ENCODE results near the gene DCDC2B. TPM values are rescaled to one million over a fixed set of nuclear protein-coding genes. Genes with fewer than 3 reads are reported as not detected.
A peak's percentile ranks its signal among the peaks of the same experiment; 100 is the strongest.
"Not testable (repeated sequence)": the region's sequence is repeated elsewhere in the genome, so short reads cannot be mapped to it uniquely, and the experiment has no call there.

DCDC2B gene
- total RNA-seq, 1 donor from 2014 or later, result not detected

DNA sequence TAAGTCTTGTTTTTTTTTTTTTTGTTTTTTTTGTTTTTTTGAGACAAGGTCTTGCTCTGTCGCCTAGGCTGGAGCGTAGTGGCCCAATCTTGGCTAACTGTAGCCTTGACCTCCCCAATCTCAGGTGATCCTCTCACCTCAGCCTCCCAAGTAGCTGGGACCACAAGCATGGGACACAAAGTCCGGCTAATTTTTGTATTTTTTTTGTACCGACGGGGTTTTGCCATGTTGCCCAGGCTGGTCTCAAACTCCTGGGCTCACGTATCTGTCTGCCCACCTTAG is 48.3 kb downstream of the DCDC2B start:
- TF ChIP-seq, protein P1, sequence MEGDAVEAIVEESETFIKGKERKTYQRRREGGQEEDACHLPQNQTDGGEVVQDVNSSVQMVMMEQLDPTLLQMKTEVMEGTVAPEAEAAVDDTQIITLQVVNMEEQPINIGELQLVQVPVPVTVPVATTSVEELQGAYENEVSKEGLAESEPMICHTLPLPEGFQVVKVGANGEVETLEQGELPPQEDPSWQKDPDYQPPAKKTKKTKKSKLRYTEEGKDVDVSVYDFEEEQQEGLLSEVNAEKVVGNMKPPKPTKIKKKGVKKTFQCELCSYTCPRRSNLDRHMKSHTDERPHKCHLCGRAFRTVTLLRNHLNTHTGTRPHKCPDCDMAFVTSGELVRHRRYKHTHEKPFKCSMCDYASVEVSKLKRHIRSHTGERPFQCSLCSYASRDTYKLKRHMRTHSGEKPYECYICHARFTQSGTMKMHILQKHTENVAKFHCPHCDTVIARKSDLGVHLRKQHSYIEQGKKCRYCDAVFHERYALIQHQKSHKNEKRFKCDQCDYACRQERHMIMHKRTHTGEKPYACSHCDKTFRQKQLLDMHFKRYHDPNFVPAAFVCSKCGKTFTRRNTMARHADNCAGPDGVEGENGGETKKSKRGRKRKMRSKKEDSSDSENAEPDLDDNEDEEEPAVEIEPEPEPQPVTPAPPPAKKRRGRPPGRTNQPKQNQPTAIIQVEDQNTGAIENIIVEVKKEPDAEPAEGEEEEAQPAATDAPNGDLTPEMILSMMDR (IDR thresholded peaks at IDR 0.05), result no peak
- Mint-ChIP-seq H3K4me3 (no peak overlapping the region), H3K4me1 (peaks cover 46% of the 10 kb centered on the region), H3K27me3 (no peaks in the 10 kb centered on the region), H3K9me3 (no peaks in the 10 kb centered on the region), H3K27ac (no peak overlapping the region), H3K36me3 (ENCODE audit: low read depth) (peaks cover 2% of the 10 kb centered on the region)
- ChIA-PET POLR2A (interaction anchor here (1.1 to 2.7 kb wide), 3 partner anchors 16 to 34 kb away, joined by 3 to 21 read pairs (median 4); partner anchors contain the start of gene HDAC1), CTCF (interaction anchor here (1.9 kb wide), 1 partner anchor 9 kb away, joined by 8 read pairs; no protein-coding TSS in a partner anchor)
- no peak for ATAC-seq (ENCODE audit: low read depth)
- intact Hi-C loops (cut with micrococcal nuclease), result no loop called here
- DNase-seq, result no peak

DNA sequence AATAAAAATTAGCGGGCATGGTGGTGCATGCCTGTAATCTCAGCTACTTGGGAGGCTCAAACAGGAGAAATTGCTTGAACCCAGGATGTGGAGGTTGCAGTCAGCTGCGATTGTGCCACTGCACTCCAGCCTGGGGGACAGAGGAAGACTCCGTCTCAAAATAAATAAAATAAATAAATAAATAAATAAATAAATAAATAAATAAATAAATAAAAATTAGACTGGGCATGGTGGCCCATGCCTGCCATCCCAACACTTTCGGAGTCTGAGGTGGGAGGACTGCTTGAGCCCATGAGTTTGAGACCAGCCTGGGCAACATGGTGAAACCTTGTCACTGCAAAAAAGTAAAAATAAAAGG is 54.3 kb downstream of the DCDC2B start:
- intact Hi-C loops (cut with micrococcal nuclease); H3K27ac Mint-ChIP-seq; H3K9me3 Mint-ChIP-seq; DNase-seq; ATAC-seq (ENCODE audit: low read depth); H3K4me3 Mint-ChIP-seq; H3K36me3 Mint-ChIP-seq (ENCODE audit: low read depth); H3K27me3 Mint-ChIP-seq; CTCF ChIA-PET: not testable (repeated sequence)
- POLR2A ChIA-PET, result interaction anchor here (4.3 kb wide), 1 partner anchor 13 kb away, joined by 31 read pairs; the partner anchor contains the start of gene LCK
- H3K4me1 Mint-ChIP-seq, result peaks cover 34% of the 10 kb centered on the region

DNA sequence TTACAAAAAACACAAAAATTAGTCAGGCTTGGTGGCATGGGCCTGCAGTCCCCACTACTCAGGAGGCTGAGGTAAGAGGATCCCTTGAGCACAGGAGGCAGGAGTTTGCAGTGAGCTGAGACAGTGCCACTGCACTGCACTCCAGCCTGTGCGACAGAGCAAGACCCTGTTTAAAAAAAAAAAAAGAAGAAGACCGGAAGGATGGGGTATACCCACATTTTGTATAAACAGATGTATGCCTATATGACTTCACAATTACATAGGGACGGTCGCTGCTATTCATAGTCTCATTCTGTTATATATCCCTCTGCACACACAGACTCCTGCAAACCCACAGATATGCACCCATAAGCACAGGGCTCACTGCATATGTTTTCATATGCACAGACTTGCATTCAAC is 54.9 kb downstream of the DCDC2B start:
- no peaks in the 10 kb centered on the region for H3K9me3 Mint-ChIP-seq
- POLR2A ChIA-PET, result interaction anchor here (1.9 to 4.3 kb wide), 2 partner anchors 13 to 28 kb away, joined by 8 to 31 read pairs; partner anchors contain the start of genes HDAC1 and LCK
- intact Hi-C loops (cut with micrococcal nuclease), result loop anchor here (2.0 kb wide), 1 partner anchor 13 kb away; the partner anchor contains the start of gene LCK
- peaks cover 34% of the 10 kb centered on the region for H3K4me1 Mint-ChIP-seq
- H3K27ac Mint-ChIP-seq, result no peak overlapping the region
- TF ChIP-seq, protein P1 (IDR thresholded peaks at IDR 0.05), result no peak
- peaks cover 2% of the 10 kb centered on the region for H3K36me3 Mint-ChIP-seq (ENCODE audit: low read depth)
- H3K27me3 Mint-ChIP-seq, result no peaks in the 10 kb centered on the region
- peak overlapping the region; percentile 1 for H3K4me3 Mint-ChIP-seq
- ATAC-seq (ENCODE audit: low read depth) (peak; percentile 85), DNase-seq (no peak)
- CTCF ChIA-PET, result no interaction called here

Other genes starting within 250 kb of the DCDC2B start
- 146 and 152 TPM in 2 replicates for gene KHDRBS1, start 195.2 kb upstream of the DCDC2B start, total RNA-seq
- gene TMEM39B, start 136.2 kb upstream of the DCDC2B start, total RNA-seq, result 23.1 and 23.8 TPM in 2 replicates
- 58.7 and 60.3 TPM in 2 replicates for gene KPNA6, start 101.0 kb upstream of the DCDC2B start, total RNA-seq
- gene TXLNA, start 29.4 kb upstream of the DCDC2B start, total RNA-seq, result 52.0 and 54.1 TPM in 2 replicates
- 50.4 and 56.9 TPM in 2 replicates for gene CCDC28B, start 8.5 kb upstream of the DCDC2B start, total RNA-seq
- 3.5 and 4.2 TPM in 2 replicates for gene IQCC, start 3.4 kb upstream of the DCDC2B start, total RNA-seq
- 31.8 and 35.5 TPM in 2 replicates for gene TMEM234, start 13.3 kb downstream of the DCDC2B start, total RNA-seq
- gene EIF3I, start 13.3 kb downstream of the DCDC2B start, total RNA-seq, result 196 and 213 TPM in 2 replicates
- 1.2 and 1.4 TPM in 2 replicates for gene FAM167B, start 38.1 kb downstream of the DCDC2B start, total RNA-seq
- gene LCK, start 42.2 kb downstream of the DCDC2B start, total RNA-seq, result 16.6 and 16.8 TPM in 2 replicates
- gene HDAC1, start 83.0 kb downstream of the DCDC2B start, total RNA-seq, result 204 and 212 TPM in 2 replicates
- gene MARCKSL1, start 127.1 kb downstream of the DCDC2B start, total RNA-seq, result 132 TPM in 2 replicates
- 7.6 and 11.7 TPM in 2 replicates for gene FAM229A, start 153.4 kb downstream of the DCDC2B start, total RNA-seq
- gene TSSK3, start 153.4 kb downstream of the DCDC2B start, total RNA-seq, result 3.5 and 6.1 TPM in 2 replicates
- gene BSDC1, start 185.4 kb downstream of the DCDC2B start, total RNA-seq, result 51.8 and 72.2 TPM in 2 replicates